ENCODE results near the gene PATJ.

GRCh38 chr1:61842863-61843514, 100.7 kb downstream of the PATJ start:
- TF ChIP-seq EP300 (IDR thresholded peaks at IDR 0.05) (no peak), CTCF (IDR thresholded peaks at IDR 0.05) (peak in 1 of 7 experiments; percentile 6), POLR2A (IDR thresholded peaks at IDR 0.05) (no peak)

All from stomach (tissue), 4 donors.